Kidney glomerular epithelial cell (primary cell): ENCODE data around the gene GAPDHS.

Experiments used
- DNase-seq: peaks from one replicate; lab custom pipeline; 2025; lab: John Stamatoyannopoulos, UW

Gene GAPDHS

GRCh38 chr19:35557539-35558399 lies 24.5 kb downstream of the GAPDHS start:
- DNase-seq: no peak

- no peak for DNase-seq
Observed at GRCh38 chr19:35558400-35559280, 25.4 kb downstream of the GAPDHS start.

GRCh38 chr19:35559281-35559659 lies 26.0 kb downstream of the GAPDHS start:
- DNase-seq: no peak

- no peak for DNase-seq
Observed at GRCh38 chr19:35559781-35560180, 26.5 kb downstream of the GAPDHS start.

- no peak for DNase-seq
Observed at GRCh38 chr19:35560271-35560670, 27.0 kb downstream of the GAPDHS start.

GRCh38 chr19:35560677-35561076 lies 27.4 kb downstream of the GAPDHS start:
- no peak for DNase-seq

- no peak for DNase-seq
Observed at GRCh38 chr19:35561436-35561835, 28.2 kb downstream of the GAPDHS start.

- no peak for DNase-seq
Observed at GRCh38 chr19:35562336-35562735, 29.1 kb downstream of the GAPDHS start.

- DNase-seq: no peak
Observed at GRCh38 chr19:35562776-35563175, 29.5 kb downstream of the GAPDHS start.

GRCh38 chr19:35563207-35563829 lies 30.1 kb downstream of the GAPDHS start, which contains the start of gene ATP4A:
Gene ATP4A, minus strand, starts transcription at chr19:35563658. Its CDS starts 29 bp downstream, at chr19:35563629.
- DNase-seq: no peak

- no peak for DNase-seq
Observed at GRCh38 chr19:35565016-35565856, 32.0 kb downstream of the GAPDHS start.

- DNase-seq: no peak
Observed at GRCh38 chr19:35566738-35567137, 33.5 kb downstream of the GAPDHS start.

GRCh38 chr19:35569281-35569781 lies 36.1 kb downstream of the GAPDHS start:
- no peak for DNase-seq

- no peak for DNase-seq
Observed at GRCh38 chr19:35571406-35571965, 38.2 kb downstream of the GAPDHS start.

- DNase-seq: no peak
Observed at GRCh38 chr19:35577918-35578317, 44.7 kb downstream of the GAPDHS start.

GRCh38 chr19:35578707-35579106 lies 45.5 kb downstream of the GAPDHS start:
- no peak for DNase-seq

GRCh38 chr19:35582760-35583159 lies 49.5 kb downstream of the GAPDHS start:
- no peak for DNase-seq

- DNase-seq: no peak
Observed at GRCh38 chr19:35585848-35586247, 52.6 kb downstream of the GAPDHS start, which contains the start of gene PMIS2. Gene PMIS2, plus strand, starts transcription at chr19:35586173. Its CDS starts 87 bp downstream, at chr19:35586260.

- no peak for DNase-seq
Observed at GRCh38 chr19:35587321-35587720, 54.1 kb downstream of the GAPDHS start.

GRCh38 chr19:35590875-35591274 lies 57.6 kb downstream of the GAPDHS start:
- no peak for DNase-seq

GRCh38 chr19:35592226-35592625 lies 59.0 kb downstream of the GAPDHS start:
- DNase-seq: peak; percentile 5
